Upper lobe of left lung (tissue), 6 donors: ENCODE measurements around the gene ZNF224. TPM values are rescaled to one million over a fixed set of nuclear protein-coding genes. Genes with fewer than 3 reads are reported as not detected.
"Not testable (repeated sequence)": the region's sequence is repeated elsewhere in the genome, so short reads cannot be mapped to it uniquely, and the experiment has no call there.

Experiments
- ATAC-seq, 2 donors: fragments of 200-7000 bp; cut with Tn5 transposase; one replicate each; pipeline ENCODE4 v1.9.1; 2022; ENCODE audit warnings: mild to moderate bottlenecking in 2 of 2, moderate library complexity in 2 of 2; ENCODE audit not compliant: low FRiP score in 2 of 2
- DNase-seq, 2 donors: peaks; one replicate each; pipeline ENCODE4 v3.0.0-alpha.2; 2019 to 2020
- H3K27ac ChIP-seq, 4 donors: fragments of 200-600 bp; sonication (generic); one replicate each; pipeline ENCODE4 v1.5.1; 2016 to 2019
- H3K27me3 ChIP-seq, 4 donors: fragments of 200-600 bp; sonication (generic); one replicate each; pipeline ENCODE4 v1.5.1; 2017 to 2019
- H3K36me3 ChIP-seq, 4 donors: fragments of 200-600 bp; sonication (generic); one replicate each; pipeline ENCODE4 v1.5.1; 2016 to 2019
- H3K4me1 ChIP-seq, 4 donors: fragments of 200-600 bp; sonication (generic); one replicate each; pipeline ENCODE4 v1.5.1; 2018 to 2019
- H3K4me3 ChIP-seq, 4 donors: fragments of 200-600 bp; sonication (generic); one replicate each; pipeline ENCODE4 v1.5.1; 2017 to 2019; ENCODE audit warnings: mild to moderate bottlenecking in 2 of 4, moderate library complexity in 1 of 4
- H3K9me3 ChIP-seq, 4 donors: fragments of 200-600 bp; sonication (generic); one replicate each; pipeline ENCODE4 v1.5.1; 2018 to 2019
- EP300 ChIP-seq, 4 donors: sonication (generic); formaldehyde crosslinking; IDR thresholded peaks; one replicate each; pipeline ENCODE4 v1.5.1; 2017; ENCODE audit warnings: antibody characterized with exemption in 4 of 4, control low read depth in 2 of 4
- POLR2A ChIP-seq, 4 donors: fragments of 450-650 bp; IDR thresholded peaks; one replicate each; pipeline ENCODE4 v1.5.1; 2016 to 2017; ENCODE audit warnings: antibody characterized with exemption in 4 of 4, mild to moderate bottlenecking in 2 of 4
- POLR2AphosphoS5 ChIP-seq, 2 donors: sonication (generic); formaldehyde crosslinking; IDR thresholded peaks; one replicate each; pipeline ENCODE4 v1.5.1; 2017; ENCODE audit warnings: antibody characterized with exemption in 2 of 2
- WGBS, 2 donors: methylation state at CpG; one replicate each; pipeline ENCODE4 v1.1.5; 2017 to 2018; 5-methylcytosine and 5-hydroxymethylcytosine counted together
- total RNA-seq, 6 donors: library from RNA; depleted of rRNA in 4 of 6; stranded (reverse); fragments of >200 nt in 4 of 6; gene quantifications; one replicate each; pipeline versions ENCODE4 v1.1.0 to v1.2.1, GENCODE V29; 2016 to 2021
- TF ChIP-seq, protein P1 (sequence below), 6 experiments: fragments of 450-650 bp in 4 of 6; fragments of 200-600 bp in 2 of 6; sonication (generic) in 2 of 6; IDR thresholded peaks; one replicate each; pipeline ENCODE4 v1.5.1; 2016 to 2019; ENCODE audit warnings: antibody characterized with exemption in 6 of 6
- donor health status: DM: no; HTN: no; CAD: no; lungs with moderate emphysema.
- donor health status: DM: no; HTN: yes; CAD: no; lungs with severe emphysema.

ZNF224 gene
- total RNA-seq, 6 donors from 2014 or later = 19.8 to 108 (median 29.1) TPM

DNA sequence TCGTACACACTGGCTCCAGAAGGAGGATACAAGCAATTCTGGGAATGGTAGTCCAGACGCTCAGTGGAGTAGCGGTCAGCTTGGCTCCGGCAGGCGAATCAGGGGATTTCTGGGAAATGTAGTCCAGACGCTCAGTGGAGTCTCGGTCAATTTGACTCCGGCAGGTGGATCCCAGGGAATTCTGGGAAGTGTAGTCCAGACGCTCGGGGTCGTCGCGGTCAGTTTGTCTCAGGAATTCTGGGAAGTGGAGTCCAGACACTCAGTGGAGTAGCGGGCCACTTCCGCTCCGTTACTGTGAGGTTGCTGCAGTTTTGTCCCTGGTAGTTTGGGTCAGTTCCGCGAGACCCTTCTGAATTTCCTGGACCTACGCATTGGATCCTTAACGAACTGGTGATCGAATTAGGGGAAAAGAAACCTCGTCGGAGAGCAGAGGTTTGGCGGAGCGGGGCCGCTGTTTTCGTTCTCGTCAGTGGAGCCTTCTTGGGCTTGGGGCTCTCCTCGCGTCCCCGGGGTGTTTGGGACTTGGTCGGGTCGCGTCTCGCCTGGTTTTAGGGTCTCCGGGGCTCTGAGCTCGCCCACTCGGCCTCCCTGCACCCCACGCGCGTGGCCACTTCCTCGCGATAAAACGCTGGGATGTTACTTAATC is 19.1 kb downstream of the ZNF224 start, which contains the start of gene ZNF225:
Gene ZNF225, plus strand, starts transcription at position 262 of the 646 bp plus-strand sequence. CDS start 2,429 bp downstream, outside the sequence.
- WGBS, 2 donors = 0% methylated on average over 6 to 44 of the region's 44 CpGs
- peaks cover 22 to 35% (median 33%) of the 10 kb centered on the region in 4 donors for H3K9me3 ChIP-seq
- no peaks in the 10 kb centered on the region for H3K27me3 ChIP-seq
- H3K27ac ChIP-seq = peak within 1 kb of the TSS; percentile 61 to 81 (median 75)
- ATAC-seq (peak; percentile 98 to 99), DNase-seq (peak; percentile 79 to 98)
- H3K36me3 ChIP-seq = peaks cover 5 to 28% (median 11%) of the 10 kb centered on the region in 4 donors
- TF ChIP-seq POLR2AphosphoS5 (IDR thresholded peaks at IDR 0.05) (peak in 1 of 2 donors; percentile 84), EP300 (IDR thresholded peaks at IDR 0.05) (no peak), POLR2A (IDR thresholded peaks at IDR 0.05) (peak in 2 of 4 donors; percentile 8 to 56)
- TF ChIP-seq, protein P1, sequence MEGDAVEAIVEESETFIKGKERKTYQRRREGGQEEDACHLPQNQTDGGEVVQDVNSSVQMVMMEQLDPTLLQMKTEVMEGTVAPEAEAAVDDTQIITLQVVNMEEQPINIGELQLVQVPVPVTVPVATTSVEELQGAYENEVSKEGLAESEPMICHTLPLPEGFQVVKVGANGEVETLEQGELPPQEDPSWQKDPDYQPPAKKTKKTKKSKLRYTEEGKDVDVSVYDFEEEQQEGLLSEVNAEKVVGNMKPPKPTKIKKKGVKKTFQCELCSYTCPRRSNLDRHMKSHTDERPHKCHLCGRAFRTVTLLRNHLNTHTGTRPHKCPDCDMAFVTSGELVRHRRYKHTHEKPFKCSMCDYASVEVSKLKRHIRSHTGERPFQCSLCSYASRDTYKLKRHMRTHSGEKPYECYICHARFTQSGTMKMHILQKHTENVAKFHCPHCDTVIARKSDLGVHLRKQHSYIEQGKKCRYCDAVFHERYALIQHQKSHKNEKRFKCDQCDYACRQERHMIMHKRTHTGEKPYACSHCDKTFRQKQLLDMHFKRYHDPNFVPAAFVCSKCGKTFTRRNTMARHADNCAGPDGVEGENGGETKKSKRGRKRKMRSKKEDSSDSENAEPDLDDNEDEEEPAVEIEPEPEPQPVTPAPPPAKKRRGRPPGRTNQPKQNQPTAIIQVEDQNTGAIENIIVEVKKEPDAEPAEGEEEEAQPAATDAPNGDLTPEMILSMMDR (IDR thresholded peaks at IDR 0.05) = peak in 2 of 6 experiments; percentile 32 to 37
- peak within 1 kb of the TSS; percentile 64 to 95 (median 71) for H3K4me3 ChIP-seq
- peaks cover 14 to 22% (median 16%) of the 10 kb centered on the region in 4 donors for H3K4me1 ChIP-seq

DNA sequence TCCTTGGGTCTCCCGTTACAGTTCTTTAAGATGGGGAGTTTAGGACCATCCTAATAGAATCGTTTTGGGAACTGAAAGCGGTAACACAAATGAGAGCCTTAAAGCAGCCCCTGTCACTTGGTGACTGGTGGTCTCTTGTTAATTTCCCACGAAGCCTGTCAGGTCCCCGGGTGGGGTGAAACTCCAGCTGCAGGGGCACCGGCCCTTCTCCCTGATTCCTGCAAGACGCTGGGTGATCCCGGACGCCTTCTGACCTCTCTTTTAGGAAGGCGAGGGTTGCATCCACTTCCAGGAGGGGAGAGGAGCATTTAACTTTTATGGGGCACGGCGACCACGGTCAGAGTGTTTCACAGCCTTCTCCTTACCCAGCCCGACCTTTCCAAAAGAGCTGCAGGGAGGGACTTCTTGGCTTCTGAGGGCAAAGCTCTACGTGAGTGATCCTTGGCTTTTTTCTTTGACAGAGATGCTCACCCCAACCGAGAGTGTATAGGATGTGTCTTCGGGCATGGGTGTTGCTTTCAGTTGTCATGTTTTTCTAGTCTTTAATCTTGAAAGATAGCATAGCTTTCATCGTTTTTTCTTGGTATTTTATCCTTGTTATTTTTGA is 19.7 kb downstream of the ZNF224 start:
- peak overlapping the region; percentile 61 to 81 (median 75) for H3K27ac ChIP-seq
- TF ChIP-seq POLR2AphosphoS5 (IDR thresholded peaks at IDR 0.05) = no peak
- TF ChIP-seq, protein P1 (IDR thresholded peaks at IDR 0.05) = no peak
- TF ChIP-seq POLR2A (IDR thresholded peaks at IDR 0.05) = no peak
- H3K4me3 ChIP-seq = peak overlapping the region; percentile 64 to 95 (median 71)
- 5 to 7% methylated on average over 7 to 18 of the region's 18 CpGs for WGBS, 2 donors
- peaks cover 14 to 22% (median 16%) of the 10 kb centered on the region in 4 donors for H3K4me1 ChIP-seq
- H3K9me3 ChIP-seq = peaks cover 15 to 29% (median 28%) of the 10 kb centered on the region in 4 donors
- DNase-seq (no peak), ATAC-seq (peak in 1 of 2 donors; percentile 2)
- no peaks in the 10 kb centered on the region for H3K27me3 ChIP-seq
- H3K36me3 ChIP-seq = peaks cover 8 to 31% (median 17%) of the 10 kb centered on the region in 4 donors

DNA sequence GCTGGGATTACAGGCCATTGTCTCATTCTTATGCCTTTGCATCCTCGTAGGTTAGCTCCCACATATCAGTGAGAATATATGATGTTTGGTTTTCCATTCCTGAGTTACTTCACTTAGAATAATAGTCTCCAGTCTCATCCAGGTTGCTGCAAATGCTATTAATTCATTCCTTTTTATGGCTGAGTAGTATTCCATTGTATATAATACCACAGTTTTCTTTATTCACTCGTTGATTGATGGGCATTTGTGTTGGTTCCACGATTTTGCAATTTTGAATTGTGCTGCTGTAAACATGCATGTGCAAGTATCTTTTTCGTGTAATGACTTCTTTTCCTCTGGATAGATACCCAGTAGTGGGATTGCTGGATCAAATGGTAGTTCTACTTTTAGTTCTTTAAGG is 27.0 kb downstream of the ZNF224 start:
- H3K4me3 ChIP-seq = not testable (repeated sequence)
- H3K36me3 ChIP-seq = peaks cover 27 to 98% (median 72%) of the 10 kb centered on the region in 4 donors

DNA sequence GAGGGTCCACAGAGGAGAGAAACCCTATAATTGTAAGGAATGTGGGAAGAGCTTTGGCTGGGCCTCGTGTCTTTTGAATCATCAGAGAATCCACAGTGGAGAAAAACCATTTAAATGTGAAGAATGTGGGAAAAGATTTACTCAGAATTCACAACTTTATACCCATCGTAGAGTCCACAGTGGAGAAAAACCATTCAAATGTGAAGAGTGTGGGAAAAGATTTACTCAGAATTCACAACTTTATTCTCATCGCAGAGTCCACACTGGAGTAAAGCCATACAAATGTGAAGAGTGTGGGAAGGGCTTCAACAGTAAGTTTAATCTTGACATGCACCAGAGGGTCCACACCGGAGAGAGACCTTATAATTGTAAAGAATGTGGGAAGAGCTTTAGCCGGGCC is 37.8 kb downstream of the ZNF224 start:
- Histone ChIP-seq H3K4me1 (no peaks in the 10 kb centered on the region), H3K27me3 (no peaks in the 10 kb centered on the region), H3K36me3 (peaks cover 15 to 44% (median 36%) of the 10 kb centered on the region in 4 donors), H3K4me3 (no peak overlapping the region), H3K27ac (no peak overlapping the region), H3K9me3 (peaks cover 19 to 81% (median 68%) of the 10 kb centered on the region in 4 donors)
- DNase-seq (no peak), ATAC-seq (no peak)
- TF ChIP-seq EP300 (IDR thresholded peaks at IDR 0.05) (no peak), POLR2AphosphoS5 (IDR thresholded peaks at IDR 0.05) (no peak), POLR2A (IDR thresholded peaks at IDR 0.05) (no peak)
- TF ChIP-seq, protein P1 (IDR thresholded peaks at IDR 0.05) = no peak
- WGBS, 2 donors = 95 to 97% methylated on average over 5 of the region's 5 CpGs

More for the DNA sequence above, 27.0 kb downstream of the ZNF224 start:
- DNase-seq, ATAC-seq, H3K27me3 ChIP-seq, H3K27ac ChIP-seq, H3K4me1 ChIP-seq: not testable (repeated sequence)
- 95 to 99% methylated on average over 4 of the region's 4 CpGs for WGBS, 2 donors
- peaks cover 13 to 47% (median 43%) of the 10 kb centered on the region in 4 donors for H3K9me3 ChIP-seq
